NB4 (cell line): Measurements from ENCODE around the gene OR4X1.

Source experiments
- MYC ChIP-seq: IDR thresholded peaks from 2 replicates; pipeline ENCODE4 v1.6.1; 2011; ENCODE audit warnings: low read depth, low read length
- POLR2A ChIP-seq: IDR thresholded peaks from 2 replicates; pipeline ENCODE4 v1.6.1; 2011; ENCODE audit warnings: mild to moderate bottlenecking; ENCODE audit not compliant: insufficient read length; ENCODE audit errors: extremely low read depth
- TF ChIP-seq, protein P1 (sequence below): IDR thresholded peaks from one replicate; pipeline ENCODE4 v1.5.1; 2012; ENCODE audit warnings: low read depth, low read length
- TF ChIP-seq, protein P2 (sequence below): IDR thresholded peaks from 2 replicates; pipeline ENCODE4 v1.6.1; 2011; ENCODE audit warnings: low read depth, low read length

DNA sequence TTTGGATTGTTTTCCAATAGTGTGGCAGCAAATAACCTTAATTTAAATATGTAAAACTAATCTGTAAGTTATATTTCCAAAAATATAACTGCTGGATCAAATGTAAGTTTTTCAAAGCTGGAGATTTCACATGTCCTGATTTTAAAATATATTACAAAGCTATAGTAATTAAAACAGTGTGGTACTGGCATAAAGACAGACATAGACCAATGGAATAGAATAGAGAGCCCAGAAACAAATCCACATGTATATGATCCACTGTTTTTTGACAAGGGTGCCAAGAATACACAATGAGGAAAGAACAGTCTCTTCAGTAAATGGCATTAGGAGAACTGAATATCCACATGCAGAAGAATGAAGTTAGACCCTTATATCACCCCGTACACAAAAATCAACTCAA lies 14.8 kb upstream of the OR4X1 start:
- TF ChIP-seq, protein P1, sequence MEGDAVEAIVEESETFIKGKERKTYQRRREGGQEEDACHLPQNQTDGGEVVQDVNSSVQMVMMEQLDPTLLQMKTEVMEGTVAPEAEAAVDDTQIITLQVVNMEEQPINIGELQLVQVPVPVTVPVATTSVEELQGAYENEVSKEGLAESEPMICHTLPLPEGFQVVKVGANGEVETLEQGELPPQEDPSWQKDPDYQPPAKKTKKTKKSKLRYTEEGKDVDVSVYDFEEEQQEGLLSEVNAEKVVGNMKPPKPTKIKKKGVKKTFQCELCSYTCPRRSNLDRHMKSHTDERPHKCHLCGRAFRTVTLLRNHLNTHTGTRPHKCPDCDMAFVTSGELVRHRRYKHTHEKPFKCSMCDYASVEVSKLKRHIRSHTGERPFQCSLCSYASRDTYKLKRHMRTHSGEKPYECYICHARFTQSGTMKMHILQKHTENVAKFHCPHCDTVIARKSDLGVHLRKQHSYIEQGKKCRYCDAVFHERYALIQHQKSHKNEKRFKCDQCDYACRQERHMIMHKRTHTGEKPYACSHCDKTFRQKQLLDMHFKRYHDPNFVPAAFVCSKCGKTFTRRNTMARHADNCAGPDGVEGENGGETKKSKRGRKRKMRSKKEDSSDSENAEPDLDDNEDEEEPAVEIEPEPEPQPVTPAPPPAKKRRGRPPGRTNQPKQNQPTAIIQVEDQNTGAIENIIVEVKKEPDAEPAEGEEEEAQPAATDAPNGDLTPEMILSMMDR: no peak
- no peak for TF ChIP-seq POLR2A
- TF ChIP-seq MYC: no peak
- TF ChIP-seq, protein P2, sequence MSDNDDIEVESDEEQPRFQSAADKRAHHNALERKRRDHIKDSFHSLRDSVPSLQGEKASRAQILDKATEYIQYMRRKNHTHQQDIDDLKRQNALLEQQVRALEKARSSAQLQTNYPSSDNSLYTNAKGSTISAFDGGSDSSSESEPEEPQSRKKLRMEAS: no peak
